Mesothelial cell of epicardium (in vitro differentiated cells): ENCODE measurements around the gene TSPAN14. TPM values are rescaled to one million over a fixed set of nuclear protein-coding genes. Genes with fewer than 3 reads are reported as not detected.

Experiments used
- DNase-seq, 2 experiments: peaks; one replicate each; pipeline ENCODE4 v3.0.0; 2021; ENCODE audit warnings: low spot score in 2 of 2; ENCODE audit not compliant: unreplicated experiment in 2 of 2
- H3K27ac Mint-ChIP-seq: 2 replicates; pipeline ENCODE4 v1.8.0; 2021; ENCODE audit warnings: mixed read lengths
- H3K27me3 Mint-ChIP-seq: 2 replicates; pipeline ENCODE4 v1.8.0; 2021; ENCODE audit warnings: low read depth, mixed read lengths
- H3K36me3 Mint-ChIP-seq: 2 replicates; pipeline ENCODE4 v1.8.0; 2021; ENCODE audit warnings: mixed read lengths
- H3K4me1 Mint-ChIP-seq: 2 replicates; pipeline ENCODE4 v1.8.0; 2021; ENCODE audit warnings: mixed read lengths
- H3K4me3 Mint-ChIP-seq: 2 replicates; pipeline ENCODE4 v1.8.0; 2021; ENCODE audit warnings: mild to moderate bottlenecking, moderate library complexity, mixed read lengths
- H3K9me3 Mint-ChIP-seq: 2 replicates; pipeline ENCODE4 v1.8.0; 2021; ENCODE audit warnings: mixed read lengths
- CTCF ChIP-seq: fragments of 200-600 bp; sonication (generic); IDR thresholded peaks from one replicate; pipeline ENCODE4 v1.5.0; 2021; ENCODE audit warnings: antibody characterized with exemption; ENCODE audit not compliant: unreplicated experiment
- total RNA-seq: library from RNA; stranded (reverse); gene quantifications from 3 replicates; pipeline ENCODE4 v1.2.1, GENCODE V29; 2021

The TSPAN14 gene
- total RNA-seq, 1 donor from 2014 or later, result 113 TPM

- Mint-ChIP-seq H3K36me3 (peaks cover 38% of the 10 kb centered on the region), H3K27ac (no peak overlapping the region), H3K4me1 (no peaks in the 10 kb centered on the region), H3K9me3 (no peaks in the 10 kb centered on the region), H3K27me3 (no peaks in the 10 kb centered on the region), H3K4me3 (no peak overlapping the region)
- no peak for TF ChIP-seq CTCF
- no peak for DNase-seq
Measured at GRCh38 chr10:80515511-80515910, 61.4 kb downstream of the TSPAN14 start.

DNA sequence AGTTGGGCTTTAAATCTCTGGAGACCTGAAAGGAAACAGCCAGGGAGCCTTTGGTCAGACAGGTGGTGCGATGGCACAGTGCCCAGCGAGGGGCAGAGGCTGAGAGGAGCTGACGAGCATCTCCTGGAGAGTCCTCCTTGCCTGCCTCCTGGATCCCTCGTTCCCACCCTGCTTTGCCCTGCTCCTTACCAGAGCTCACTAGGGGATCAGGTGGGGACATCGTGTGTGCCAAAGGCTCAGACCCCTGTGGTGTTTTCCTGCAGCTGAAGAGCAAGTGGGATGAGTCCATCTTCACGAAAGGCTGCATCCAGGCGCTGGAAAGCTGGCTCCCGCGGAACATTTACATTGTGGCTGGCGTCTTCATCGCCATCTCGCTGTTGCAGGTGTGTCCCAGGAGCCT, 61.8 kb downstream of the TSPAN14 start:
- Mint-ChIP-seq H3K4me3 (no peak overlapping the region), H3K27ac (no peak overlapping the region), H3K9me3 (no peaks in the 10 kb centered on the region), H3K36me3 (peaks cover 40% of the 10 kb centered on the region), H3K4me1 (no peaks in the 10 kb centered on the region), H3K27me3 (no peaks in the 10 kb centered on the region)
- no peak for DNase-seq
- TF ChIP-seq CTCF, result no peak

GRCh38 chr10:80516506-80517075, 62.5 kb downstream of the TSPAN14 start:
- H3K27me3 Mint-ChIP-seq, result no peaks in the 10 kb centered on the region
- H3K27ac Mint-ChIP-seq, result no peak overlapping the region
- no peak overlapping the region for H3K4me3 Mint-ChIP-seq
- H3K36me3 Mint-ChIP-seq, result peaks cover 39% of the 10 kb centered on the region
- H3K9me3 Mint-ChIP-seq, result no peaks in the 10 kb centered on the region
- no peak for TF ChIP-seq CTCF
- no peak for DNase-seq
- H3K4me1 Mint-ChIP-seq, result no peaks in the 10 kb centered on the region

- no peak overlapping the region for H3K4me3 Mint-ChIP-seq
- no peaks in the 10 kb centered on the region for H3K27me3 Mint-ChIP-seq
- no peaks in the 10 kb centered on the region for H3K9me3 Mint-ChIP-seq
- DNase-seq, result no peak
- no peak for TF ChIP-seq CTCF
- H3K4me1 Mint-ChIP-seq, result no peaks in the 10 kb centered on the region
- H3K36me3 Mint-ChIP-seq, result peaks cover 30% of the 10 kb centered on the region
- H3K27ac Mint-ChIP-seq, result no peak overlapping the region
Measured at GRCh38 chr10:80517416-80518142, 63.5 kb downstream of the TSPAN14 start.

- no peak for TF ChIP-seq CTCF
- Mint-ChIP-seq H3K36me3 (peaks cover 29% of the 10 kb centered on the region), H3K9me3 (no peaks in the 10 kb centered on the region), H3K4me3 (no peak overlapping the region), H3K4me1 (no peaks in the 10 kb centered on the region), H3K27me3 (no peaks in the 10 kb centered on the region), H3K27ac (no peak overlapping the region)
- DNase-seq, result no peak
Measured at GRCh38 chr10:80518143-80518806, 64.2 kb downstream of the TSPAN14 start.
